HG03575 (cell line): Measurements from ENCODE around the gene FGF3.

ENCODE experiments used
- ATAC-seq: cut with Tn5 transposase; IDR thresholded peaks from one replicate; pipeline ENCODE4 v1.9.1; 2021; ENCODE audit not compliant: unreplicated experiment, insufficient number of reproducible peaks, low FRiP score; ENCODE audit errors: extremely low read depth

Gene FGF3

DNA sequence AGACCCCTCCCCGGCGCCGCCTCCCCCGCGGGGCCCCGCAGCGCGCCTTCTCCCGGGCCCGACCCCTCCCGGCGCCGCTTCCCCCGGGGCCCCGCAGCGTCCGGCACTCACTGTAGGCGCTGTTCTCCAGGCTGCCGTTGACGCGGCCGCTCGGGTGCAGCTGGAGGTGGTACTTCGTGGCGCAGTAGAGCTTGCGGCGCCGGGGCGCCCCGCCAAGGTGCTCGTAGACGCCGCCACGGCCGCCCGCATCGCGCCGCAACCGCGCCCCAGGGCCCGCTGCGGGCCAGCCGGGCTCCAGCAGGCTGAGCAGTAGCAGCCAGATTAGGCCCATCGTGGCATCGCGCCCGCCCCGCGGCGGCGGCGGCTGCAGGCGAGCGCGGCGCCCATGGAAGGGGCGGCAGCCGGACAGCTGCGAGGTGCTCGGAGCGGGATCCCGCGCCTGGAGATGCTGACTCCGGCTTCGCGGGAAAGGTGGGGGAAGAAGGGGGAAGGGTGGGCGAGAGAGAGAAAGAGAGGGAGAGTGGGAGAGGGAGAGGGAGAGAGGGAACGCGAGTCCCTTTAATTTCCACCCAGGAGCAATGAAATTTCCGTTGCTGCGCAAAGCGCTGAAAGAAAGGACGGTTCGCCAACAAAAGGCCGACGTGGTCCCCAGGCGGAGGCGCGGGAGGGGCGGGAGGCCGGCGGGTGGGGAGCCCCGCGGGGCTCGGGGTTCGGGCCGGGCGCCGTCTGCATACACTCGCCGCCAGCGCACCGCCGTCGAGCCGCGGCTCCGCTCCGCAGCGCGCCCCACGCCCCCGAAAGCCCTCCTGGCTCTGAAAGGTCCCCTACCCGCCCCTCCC, at the start of gene FGF3:
TSS of gene FGF3 (minus strand) at position 814 of the 839 bp plus-strand sequence. CDS start at position 331, 483 bp downstream.
- ATAC-seq, result no peak

DNA sequence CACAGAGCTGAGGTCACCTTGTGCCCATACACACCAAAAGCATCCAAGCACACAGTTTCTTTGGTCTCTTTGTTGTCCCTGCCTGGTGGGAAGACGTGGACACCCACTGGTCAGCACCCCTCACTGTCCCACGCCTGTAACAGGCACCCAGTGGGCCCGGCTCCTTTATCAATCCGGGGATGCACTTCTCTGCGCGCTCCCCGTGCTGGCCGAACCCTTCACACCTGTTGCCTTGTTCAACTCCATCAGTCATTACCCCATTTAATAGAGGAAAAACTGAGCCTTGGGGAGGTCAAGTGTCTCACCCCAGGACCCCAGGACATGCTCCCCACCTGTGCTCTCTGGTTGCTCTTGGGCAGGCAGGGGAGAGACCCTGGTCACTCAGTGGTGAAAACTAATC, 49.7 kb upstream of the FGF3 start:
- no peak for ATAC-seq

DNA sequence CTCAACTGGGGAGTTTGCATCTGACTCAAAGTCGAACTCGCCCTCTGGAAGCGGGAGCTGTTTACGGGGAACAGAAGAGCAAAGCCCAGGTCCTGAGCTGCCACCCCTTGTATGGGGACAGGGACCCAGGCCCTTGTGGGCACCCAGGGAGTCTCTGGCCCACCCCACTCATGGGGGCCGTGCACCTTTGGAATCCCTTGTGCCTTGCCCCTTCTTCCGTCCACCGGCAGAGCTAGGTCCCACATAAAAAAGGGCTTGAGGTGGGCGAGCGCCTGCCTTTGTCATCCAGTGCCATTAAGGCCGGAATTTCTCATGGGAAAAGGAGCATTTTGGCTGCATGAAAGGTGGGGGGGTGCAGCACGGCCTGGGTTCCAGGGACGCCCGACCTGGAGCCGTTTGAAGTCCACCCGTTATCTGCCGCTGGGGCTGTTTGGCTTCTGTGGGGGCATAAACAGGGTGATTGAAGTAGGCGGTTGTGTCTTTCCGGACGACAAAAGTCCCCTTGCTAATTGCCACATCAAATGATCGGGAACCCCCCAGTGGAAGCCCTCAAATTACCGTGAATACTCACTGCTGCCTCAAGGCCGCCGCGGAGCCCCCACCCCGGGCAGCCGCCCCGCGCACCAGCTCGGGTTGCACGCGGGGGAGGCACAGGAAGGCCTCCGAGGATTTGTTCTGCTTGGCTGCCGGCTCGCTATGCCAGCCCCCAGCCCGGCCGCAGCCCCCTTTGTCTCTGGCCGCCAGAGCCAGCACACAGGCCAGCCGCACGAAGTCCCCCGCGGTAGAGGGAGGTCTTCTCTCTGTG, 49.0 kb upstream of the FGF3 start:
- no peak for ATAC-seq

DNA sequence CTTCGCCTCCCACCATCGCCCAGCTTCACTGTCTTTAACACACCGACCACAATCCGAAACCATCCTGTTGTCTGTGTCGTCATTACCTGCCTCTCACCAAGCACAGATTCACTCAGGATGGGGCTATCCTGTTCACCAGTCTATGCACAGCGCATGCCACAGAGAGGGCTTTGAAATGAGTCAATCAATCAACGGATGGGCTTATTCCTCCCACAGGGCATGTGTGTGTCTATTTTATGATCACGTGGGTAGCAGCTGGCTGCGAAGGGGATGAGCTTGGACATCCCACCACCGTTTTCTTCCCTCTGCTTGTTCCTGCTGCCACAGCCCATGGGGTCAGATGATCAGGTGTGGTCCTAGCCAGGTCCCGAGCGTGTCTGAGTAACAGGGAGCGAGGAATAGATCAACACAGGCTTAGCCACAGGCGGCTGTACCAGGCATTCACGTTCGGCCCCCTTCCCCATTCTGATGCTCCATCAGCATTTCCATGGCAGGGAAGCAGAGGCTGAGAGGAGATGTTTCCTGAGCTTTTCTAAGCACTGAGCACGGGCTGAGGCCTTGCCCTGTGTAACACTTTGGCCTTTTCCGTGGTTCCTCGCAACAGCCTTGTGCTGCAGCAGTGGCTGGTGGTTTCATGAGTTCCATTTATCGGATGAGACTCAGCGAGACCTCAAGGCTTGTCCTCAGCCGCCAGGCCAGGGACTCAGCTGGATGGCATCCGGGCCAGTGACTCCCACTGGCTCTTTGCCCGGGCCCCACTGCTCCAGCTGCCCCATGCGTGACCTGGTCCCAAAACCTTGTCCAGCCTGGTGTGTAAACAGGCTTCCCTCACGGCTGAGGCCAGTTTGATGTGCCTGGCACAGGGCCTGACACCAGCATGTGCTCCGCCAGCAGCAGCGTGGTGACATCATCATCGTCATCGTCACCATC, 48.1 kb upstream of the FGF3 start:
- ATAC-seq, result no peak

DNA sequence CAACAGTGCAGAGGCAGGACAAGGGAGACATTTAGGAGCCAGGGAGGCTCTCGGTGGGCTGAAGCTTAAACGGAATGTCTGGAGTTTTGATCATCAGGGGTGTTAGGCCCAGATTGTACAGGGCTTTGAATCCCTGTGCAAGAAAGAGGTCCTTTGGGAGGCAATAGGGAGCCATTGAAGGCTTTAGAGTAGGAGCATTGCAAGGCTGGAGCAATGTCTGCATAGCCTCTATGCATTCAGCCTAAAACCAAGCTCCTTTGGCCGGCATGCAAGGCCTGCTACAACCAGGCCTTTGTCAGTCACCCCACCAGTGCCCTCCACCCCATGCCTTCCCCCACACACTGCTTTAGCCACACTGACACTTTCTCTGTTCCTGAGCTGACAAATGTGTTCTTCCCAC, 47.4 kb upstream of the FGF3 start:
- no peak for ATAC-seq

DNA sequence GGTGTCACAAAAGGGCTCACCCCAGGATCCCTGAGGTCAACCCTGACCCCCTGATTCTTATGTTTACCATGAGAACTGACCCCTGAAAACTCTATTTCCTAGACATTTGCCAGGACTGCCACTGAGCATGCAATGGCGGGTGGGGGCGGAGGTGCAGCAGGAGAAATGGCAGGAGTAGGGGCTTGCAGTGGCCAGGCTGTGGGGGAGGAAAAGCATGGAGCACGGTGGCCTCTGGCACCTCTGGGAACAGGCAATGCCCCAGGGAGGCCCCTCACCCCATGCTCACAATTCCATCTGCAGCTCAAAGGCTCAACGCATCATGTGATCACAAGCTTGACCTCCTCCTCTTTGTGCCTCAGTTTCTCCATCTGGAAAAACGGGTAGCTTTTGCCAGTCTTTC, 46.5 kb upstream of the FGF3 start:
- ATAC-seq, result no peak

DNA sequence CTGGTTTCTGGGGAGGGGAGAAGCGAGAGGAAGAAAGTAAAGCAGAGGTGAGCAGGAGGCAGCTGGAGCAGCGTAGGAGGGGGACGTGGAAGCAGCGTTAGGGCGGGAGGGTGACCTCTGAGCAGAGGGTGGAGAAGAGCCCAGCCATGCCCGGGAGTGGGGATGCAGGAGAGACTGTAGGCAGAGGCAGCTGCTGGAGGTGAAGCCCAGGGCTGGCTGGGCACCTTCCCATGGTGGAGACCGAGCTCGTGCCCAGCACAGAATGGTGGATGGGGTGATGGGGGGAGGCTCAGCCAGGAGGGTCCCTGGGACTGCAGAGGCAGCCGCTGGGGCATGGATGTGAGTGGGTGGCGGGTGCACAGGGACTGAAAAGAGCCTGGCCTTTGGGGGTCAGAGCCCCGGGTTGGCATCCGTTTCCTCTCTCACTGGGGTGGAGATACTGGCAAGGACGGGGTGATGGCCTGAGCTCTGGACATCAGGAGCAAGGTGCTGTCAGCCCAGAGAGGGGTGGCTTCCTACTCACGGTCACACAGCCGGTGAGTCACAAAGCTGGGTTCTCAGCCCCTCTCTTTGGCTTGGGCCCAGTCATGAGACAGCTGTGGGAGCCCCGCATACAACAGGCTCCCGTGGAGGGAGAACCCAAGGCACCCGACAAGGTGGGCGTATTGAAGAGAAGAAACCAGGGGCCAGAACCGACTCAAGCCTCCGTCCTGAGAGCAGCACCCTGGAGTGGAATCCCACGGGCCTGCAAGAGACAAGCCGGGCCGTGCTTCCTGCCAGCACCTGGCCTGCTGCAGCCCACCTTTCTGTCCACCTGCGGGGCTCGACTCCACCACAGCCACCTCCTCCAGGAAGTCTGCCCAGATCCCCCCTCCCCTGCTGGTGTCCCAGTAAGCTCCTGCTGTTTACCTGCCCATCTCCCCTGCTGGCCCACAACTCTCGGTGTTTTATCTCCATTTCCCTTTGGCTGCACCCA, 45.8 kb upstream of the FGF3 start:
- ATAC-seq, result no peak

DNA sequence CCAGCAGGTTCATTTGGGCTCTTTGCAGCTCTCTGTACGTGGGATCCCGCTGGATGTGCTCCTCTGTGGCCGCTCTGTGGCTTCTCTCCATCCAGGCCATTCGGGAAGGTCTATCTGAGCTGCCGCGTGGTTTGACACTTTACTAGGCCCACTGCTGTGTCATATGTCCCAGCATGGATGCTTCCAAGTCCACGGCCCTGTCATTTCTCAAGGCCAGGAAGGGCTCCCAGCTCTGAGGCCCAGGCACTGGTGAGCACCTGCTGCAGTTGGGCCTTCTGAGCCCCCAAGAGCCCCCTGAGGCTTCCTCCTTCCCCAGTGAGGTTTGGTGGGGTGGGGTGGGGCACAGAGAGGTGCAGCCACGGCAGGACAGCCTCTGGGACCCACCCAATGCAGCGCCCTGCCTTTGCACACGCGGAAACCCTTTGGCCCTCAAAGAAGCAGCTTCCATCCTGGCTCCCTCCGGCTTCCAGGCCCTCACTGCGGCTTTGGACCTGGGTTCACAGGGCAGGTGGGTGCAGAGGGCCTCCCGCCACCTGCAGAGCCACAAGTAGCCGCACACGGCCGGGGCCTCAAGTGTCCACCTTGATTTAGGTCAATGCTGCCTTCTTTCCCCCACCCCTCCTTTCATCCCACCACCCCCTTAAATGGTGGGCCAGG, 44.5 kb upstream of the FGF3 start:
- no peak for ATAC-seq

DNA sequence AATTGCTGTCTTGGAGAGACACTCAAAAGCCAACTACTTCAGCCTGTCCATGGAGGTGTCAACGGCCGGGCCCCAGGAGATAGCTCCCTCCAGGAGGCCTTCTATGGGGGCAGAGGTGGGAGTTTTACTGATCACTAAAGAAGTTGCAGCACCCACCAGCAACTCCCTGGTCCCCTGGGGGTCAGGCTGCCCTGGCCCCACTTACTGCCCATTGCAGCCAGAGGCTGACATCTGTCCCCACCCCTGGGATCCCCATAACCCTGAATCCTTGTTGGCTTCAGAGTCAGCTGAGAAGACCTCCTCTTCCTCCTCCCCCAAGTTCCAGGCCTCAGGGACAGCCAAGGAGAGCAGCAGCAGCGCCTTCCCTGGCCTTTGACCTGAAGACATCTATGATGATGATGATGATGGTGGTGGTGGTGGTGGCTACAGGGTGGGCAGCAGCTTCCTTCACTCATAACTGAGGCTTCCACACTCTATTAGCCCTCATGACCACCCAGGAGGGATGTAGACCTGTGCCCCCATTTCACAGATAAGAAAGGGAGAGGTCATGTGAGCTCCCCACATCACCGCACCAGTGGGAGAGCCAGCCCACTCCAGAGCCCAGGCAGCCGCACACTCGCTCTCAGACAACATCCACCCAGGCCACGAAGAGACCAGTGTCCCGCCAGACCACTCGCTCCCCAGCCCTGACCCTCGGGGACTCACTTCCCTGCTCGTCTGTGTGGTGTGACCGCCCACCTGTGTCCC, 43.8 kb upstream of the FGF3 start:
- ATAC-seq, result no peak

DNA sequence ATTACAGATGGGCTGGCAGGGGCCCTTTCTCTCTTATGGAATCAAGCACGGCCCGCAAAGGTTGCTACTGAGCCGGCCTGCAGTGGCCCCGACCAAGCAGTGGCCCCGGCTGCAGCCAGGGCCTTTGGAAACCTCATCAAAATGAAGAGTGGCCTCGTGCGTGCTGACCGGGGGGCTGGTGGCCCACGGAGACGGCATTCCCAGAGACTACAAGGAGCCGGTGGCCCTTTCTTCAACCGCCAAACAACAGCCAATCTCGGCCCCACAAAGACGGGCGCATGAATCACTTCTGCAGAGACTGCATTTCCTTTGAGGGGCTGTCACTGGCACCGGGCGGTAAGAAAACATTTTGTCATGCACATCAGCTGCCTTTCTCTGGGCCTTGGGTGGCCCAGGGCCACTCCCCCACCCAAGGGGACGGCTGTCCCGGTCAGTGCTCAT, 43.1 kb upstream of the FGF3 start:
- no peak for ATAC-seq

DNA sequence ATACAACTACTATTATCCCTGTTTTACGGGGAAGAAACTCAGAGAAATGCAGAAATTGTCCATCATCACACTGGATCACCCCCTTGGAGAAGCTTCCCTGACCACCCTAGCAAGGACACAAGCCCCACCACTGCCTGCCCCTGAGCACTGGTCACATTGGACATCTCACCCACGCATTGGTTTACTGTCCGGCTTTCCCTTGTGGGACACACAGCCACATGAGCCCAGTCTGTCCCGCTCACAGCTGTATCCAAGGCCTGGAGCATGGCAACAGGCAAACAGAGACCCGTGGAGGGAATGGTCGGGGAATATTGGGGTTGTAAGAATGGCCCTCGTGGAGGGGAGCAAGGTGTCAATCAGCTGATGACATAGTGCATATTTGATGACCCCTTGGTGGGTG, 42.7 kb upstream of the FGF3 start:
- ATAC-seq, result no peak

DNA sequence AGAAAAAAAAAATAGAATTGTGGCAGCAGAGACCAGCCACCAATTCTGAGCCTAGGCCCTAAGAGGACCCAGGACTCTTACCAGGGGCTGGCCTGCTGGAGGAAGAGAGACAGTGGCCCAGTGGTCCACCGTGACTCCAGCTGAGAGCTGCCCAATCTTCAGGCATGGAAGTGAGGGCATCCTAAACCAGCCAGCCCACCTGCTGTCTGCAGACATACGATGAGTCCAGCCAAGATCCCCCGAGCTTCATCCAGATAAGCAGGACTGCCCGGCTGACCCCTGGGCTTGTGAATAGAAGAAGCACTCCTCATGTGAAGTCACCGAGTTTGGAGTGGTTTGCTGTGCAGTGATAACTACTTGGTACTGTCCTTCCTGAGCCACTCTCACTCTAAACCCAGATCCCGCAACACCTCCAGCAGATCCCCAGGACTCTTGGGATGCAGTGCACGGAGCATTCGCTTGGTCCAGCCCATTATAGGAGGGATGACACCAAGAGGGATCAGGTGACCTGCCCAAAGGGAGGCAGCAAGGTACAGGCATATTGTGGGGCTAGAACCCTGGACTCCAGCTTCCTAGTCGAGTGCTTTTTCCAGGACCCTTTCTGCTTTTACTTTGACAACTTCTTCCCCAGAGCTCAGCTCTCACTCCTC, 41.7 kb upstream of the FGF3 start:
- ATAC-seq, result no peak

DNA sequence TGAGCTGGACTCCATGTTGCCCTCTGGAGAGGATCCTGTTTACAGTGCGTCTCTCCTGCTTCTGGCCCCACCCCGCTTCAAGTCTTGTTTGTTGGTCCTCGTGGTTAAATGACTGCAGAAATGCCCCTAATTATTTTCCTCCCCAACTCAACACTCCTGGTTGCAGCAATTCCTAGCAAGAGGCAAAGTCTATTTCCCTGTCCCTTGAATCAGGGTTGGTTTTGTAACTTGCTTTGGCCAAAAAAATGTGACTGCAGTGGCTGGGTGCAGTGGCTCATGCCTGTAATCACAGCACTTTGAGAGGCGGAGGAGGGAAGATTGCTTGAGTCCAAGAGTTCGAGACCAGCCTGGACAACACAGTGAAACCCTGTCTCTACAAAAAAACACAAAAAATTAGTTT, 41.0 kb upstream of the FGF3 start:
- no peak for ATAC-seq

DNA sequence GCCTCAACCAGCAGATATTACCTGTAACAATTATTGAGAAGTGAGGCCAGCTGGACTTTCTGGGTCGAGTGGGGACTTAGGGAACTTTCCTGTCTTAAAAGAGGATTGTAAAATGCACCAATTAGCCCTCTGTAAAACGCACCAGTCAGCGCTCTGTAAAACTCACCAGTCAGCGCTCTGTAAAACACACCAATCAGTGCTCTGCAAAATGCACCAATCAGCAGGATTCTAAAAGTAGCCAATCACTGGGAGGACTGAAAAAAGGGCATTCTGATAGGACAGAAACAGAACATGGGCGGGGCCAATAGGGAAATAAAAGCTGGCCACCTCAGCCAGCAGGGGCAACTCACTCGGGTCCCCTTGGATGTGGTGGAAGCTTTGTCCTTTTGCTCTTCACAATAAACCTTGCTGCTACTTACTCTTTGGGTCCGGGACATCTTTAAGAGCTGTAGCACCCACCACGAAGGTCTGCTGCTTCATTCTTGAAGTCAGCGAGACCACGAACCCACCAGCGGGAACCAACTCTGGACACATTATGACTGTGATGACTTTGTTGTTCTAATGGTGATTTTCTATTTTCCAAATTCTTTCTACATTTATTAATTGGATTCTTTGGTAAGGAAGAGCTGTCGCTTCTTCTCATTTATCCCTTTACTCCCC, 40.2 kb upstream of the FGF3 start:
- no peak for ATAC-seq

DNA sequence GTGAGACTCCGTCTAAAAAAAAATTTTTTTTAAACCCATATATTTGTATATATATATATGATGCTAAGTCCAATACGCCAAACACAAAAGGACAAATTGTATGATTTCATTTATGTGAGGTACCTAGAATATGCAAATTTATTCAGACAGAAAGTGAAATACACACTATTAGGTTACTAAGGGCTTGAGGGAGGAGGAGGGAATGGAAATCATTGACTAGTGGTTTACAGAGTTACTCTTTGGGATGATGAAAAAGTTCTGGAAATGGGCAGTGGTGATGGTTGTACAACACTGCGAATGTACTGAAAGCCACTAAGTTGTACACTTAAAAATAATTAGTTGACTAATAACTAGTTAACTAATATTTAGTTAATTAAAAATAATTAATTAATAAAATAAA, 36.2 kb upstream of the FGF3 start:
- no peak for ATAC-seq

DNA sequence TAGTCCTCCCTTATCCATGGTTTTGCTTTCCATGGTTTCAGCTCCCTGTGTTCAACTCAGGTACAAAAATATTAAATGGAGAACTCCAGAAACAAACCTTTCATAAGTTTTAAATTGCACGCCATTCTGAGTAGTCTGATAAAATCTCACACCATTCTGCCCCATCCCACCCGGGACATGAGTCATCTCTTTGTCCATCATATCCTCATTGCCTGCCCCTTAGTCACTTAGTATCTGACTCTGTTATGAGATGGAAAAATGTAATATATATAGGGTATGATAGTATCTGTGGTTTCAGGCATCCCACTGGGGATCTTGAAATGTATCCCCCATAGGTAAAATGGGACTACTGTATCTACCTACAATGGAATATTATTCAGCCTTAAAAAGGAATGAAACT, 35.5 kb upstream of the FGF3 start:
- no peak for ATAC-seq
